Amygdala (tissue), 56 donors: Measurements from ENCODE around the gene ANTXRL.
"Not testable (repeated sequence)": the region's sequence is repeated elsewhere in the genome, so short reads cannot be mapped to it uniquely, and the experiment has no call there.

Experiments used
- DNase-seq, 56 donors: peaks; one replicate each; lab custom pipeline; 2025; lab: John Stamatoyannopoulos, UW

ANTXRL gene

DNA sequence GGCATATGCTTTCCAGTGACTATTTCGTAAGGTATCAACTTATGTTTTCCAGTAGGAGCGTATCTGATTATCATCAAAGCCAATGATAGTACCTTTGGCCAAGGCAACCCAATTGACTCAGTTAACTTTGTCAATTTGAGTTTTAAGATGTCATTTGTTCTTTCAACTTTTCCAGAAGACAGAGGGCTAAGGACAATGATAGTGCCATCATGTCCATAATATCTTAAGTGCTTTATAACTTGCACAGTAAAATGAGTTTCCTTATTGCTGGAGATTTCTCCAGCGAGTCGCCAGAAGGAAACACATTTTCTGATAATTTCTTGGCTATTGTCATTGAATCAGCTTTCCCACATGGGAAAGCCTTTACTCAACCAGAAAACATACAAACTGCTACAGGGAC is 35.0 kb downstream of the ANTXRL start:
- no peak for DNase-seq

DNA sequence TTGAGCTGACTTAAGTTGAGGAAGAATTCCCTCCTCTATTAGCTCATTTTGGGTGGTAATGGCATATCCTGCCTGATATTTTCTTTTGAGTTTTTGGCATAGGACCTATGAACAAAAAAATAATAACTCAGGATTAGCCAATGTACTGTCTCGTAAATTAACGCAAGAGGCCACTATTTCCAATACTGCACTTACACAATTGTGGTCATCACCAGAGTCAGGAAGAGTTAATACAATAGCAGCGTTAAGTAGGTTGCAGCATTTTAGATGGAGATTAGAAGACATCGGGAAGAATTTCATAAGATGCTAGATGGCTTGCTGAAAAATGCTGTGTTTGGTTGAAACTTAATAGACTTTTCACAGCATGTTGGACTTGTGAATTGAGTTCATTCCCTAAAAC is 36.4 kb downstream of the ANTXRL start:
- no peak for DNase-seq

DNA sequence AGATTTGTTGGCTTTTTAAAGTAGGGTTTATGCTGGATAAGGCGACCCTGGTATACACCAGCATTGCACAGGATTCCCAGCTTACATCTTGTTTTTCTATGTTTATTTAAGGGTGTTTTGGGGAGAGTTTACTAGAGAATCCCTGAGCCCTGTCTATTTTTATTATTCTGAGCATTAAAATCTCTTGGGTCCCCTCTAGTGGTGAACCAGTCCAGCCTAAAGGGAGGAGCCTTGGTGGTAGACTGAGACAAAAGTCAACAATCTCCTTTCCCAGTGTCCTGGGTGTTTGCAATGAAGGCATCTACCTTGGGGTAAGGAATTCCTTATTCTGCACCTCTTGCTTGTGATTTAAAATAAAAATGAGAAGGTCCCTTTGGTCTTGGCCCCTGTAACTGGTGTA is 38.2 kb downstream of the ANTXRL start:
- peak in 2 of 56 donors; percentile 18 to 19 for DNase-seq

DNA sequence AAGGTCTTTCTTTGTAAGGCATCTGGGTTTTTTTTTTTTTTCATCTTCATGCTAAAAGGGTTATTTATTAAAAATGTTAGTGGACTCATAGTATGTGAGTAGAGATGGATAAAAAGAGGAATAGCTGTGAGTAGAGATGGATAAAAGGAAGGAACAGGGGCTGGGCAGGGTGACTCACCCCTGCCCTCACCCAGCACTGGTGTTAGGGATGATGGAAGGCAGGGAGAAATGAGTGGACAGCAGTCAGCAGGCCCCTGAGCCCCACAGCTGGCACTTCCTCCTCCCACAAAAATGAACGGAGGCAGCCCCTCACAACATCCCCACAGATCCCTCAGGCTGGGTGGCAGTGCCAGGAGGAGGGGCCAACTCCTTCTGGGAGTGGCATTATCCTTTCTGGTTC is 39.3 kb downstream of the ANTXRL start:
- DNase-seq, result no peak

DNA sequence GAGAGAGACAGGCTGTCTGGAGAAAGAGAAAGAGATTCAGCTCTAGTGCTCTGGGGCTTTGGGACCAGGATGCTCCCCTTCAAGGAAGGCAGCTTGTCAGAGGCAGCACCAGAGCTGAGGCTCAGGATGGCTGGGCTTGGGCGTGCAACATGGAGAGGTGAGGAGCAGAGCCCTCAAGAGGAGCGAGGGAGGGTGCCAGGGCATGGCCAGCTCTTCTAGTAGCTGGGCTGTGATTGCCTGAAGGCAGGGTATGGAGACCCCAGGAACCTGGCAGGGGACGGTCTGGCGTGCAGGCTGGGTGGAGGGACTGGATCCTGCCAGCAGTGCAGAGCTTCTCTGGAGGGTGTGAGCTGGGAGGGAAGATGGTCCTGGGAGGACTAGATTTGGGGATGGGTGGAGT is 40.2 kb downstream of the ANTXRL start:
- no peak for DNase-seq

DNA sequence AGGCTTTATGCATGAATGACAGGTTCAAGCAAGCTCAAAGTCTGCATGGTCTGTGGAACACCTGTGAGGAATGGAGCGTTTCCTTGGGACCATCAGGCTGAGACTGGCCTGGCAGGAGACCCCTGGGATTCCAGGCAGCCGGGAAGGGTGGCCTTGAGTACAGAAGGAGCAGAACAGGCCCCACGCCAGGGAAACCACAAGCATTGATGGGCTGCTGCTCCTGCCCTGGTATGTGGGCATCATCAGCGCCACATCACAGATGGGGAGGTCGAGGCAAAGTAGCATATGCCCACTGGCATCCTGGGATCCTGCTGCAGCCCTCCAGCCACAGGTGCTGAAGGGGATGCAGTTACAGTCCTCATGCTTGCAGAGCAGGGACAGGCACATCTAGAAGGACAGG is 40.9 kb downstream of the ANTXRL start:
- DNase-seq, result no peak

DNA sequence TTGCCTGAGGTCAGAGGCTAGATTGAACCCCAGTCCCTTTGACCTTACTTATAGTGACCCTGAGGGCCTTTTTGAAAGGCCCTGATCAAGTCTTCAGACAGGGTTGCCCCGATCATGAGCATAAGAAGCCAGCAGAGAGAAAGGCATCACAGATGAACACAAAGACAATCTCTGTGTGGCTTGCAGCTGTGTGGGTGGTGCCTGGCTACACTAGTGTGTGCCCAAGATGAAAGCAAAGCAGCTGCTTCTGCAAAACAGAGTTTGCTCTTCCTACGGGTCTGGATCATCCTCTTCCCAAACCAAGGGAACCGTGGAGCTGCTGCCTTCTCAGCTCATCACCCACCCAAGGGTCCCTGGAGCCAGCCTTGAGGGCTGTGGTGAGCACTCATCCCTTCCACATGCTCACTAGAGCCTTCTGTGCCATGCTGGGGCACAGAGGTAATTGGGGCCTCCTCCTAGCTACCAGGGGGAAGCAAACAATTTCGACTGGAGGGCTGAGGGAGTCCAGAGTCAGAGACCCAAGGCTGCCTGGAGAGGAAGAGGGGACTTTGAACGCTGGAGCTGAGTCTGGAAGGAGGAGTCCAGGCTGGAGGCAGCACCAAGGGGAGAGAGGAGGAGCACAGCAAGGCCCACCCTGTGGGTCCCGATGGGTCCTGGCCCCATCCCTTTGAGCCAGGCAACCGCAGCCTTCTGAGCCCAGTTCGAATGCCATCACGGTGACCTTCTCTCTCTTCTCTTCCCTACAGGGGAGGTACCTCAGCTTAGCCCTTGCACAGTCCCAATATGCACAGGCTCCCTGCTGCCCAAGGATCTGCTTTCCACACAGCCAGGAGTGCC is 42.3 kb downstream of the ANTXRL start:
- DNase-seq, result peak in 47 of 56 donors; percentile 21 to 95 (median 64)

DNA sequence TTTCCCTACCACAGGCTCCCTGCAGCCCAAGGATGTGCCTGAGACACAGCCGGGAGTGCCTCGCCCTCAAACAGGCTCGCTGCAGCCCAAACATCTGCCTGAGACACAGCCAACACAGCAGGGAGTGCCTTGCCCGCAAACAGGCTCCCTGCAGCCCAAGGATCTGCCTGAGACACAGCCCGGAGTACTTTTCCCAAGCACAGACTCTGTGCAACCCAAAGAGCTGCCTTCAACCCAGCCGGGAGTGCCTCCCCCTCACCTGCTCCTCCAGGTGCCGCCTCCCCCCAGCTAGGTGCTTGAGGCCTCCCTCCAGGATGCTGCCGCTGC is 42.9 kb downstream of the ANTXRL start:
- peak in 1 of 56 donors; percentile 60 for DNase-seq

DNA sequence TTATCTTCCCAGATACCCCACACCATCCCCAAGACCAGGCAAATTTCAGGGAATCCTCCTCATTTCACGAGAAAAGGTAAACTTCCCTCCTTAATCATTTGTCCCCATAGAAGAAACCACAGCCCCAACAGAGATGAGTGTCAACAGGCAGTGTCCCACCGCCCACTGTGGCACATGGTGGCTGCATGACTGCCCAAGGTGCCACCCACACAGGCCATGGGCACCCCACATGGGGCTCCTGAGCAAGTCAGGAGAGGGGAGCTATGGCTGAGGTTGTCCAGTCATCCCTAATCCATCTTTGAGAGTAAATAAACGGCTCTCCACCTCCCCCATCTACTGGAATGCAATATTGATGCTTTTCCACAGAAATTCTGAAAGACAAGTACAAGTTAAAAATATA is 44.1 kb downstream of the ANTXRL start:
- DNase-seq, result no peak

DNA sequence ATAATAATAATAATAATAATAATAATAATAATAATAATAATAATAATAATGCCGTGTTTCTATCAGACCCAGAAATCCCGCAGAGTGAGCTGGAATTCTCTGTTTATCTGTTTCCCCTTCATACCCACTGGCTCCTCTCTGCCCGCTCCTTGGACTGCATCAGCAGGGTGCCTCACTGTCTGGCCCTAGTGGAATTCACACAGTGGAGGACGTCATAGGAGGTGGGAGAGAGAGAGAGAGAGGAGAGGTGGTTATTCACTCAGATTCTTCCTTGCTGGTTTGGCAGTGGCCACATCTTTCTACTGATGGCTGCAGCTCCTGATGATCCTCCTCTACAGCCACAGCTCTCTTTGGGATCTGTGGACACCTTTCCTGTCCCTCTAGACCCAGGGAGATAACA is 78.7 kb downstream of the ANTXRL start:
- DNase-seq, result not testable (repeated sequence)

DNA sequence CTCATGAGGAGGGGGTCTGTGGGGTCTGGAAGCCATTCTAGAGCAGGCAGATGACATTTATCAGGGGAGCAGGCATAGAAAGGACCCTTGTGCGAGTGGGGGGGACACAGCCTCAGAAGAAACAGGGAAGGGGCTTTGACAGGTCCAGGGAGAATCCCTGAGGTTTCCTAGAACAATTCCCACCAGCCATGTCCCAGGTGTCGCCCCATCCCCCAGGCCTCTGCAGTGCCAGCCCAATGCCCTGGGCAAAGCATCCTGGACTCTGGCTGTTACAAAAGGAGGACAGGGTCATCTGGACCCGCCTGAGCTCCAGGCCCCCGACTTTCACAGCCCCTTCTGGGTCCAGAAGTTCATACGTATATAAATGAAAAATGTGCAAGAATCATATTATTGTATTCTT is 80.4 kb downstream of the ANTXRL start:
- DNase-seq, result not testable (repeated sequence)

DNA sequence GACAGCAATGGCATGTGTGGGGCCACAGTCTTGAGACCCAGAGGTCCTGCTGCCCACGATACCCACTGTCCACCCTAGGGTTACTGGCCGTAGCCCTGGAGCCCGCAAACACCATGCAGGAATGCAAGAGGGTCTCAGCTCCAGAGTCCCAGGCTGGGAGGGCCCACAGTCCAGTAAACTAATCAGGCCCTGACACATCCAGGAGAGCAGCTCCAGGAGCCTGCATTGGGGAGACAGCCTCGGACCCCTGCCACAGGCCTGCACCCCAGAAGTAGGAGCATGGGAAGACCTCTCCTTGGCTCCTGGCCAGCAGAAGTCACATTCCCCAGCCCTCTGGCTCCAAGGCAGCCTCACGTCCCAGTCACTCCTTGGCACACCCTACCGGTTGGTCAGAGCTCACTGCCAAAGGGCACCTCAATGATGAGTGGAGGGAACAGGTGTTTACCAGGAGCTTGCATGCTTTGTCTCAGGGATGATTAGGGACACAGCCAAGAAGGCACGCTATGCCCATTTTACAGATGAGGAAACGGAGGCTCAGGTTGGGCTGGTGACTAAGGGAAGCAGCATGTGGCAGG is 81.0 kb downstream of the ANTXRL start:
- not testable (repeated sequence) for DNase-seq

DNA sequence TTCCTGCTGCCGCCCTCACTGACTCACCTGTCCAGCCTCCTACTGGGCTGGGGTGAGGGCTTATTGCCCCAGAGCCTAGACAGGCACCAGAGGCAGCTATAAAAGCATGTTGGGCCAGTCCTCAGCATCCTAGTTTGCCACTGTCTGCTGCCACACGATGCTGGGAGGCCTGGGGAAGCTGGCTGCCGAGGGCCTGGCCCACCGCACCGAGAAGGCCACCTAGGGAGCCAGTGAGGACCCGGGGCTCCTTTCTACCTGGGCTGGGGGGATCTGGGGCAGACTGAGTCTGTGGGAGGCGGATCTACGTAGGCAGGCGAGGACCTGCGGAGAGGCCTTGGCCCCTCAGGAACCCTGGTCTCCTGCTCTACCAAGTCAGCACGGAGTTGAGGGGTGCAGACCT is 82.2 kb downstream of the ANTXRL start:
- DNase-seq, result not testable (repeated sequence)

DNA sequence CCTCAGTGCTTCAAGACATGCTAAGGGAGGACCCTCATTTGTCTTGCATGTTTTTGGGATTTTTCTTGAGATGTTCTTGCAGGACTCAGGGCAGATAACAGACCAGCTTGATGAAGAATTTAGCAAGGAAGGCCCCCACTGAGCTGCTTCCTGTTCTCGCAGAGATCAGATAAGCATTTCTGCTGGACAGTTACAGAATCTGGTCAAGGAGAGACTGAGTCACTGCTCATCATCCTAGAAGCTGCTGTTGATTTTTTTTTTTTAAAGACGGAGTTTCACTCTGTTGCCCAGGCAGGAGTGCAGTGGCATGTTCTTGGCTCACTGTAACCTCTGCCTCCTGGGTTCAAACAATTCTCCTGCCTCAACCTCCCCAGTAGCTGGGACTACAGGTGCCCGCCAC is 87.6 kb downstream of the ANTXRL start:
- not testable (repeated sequence) for DNase-seq

DNA sequence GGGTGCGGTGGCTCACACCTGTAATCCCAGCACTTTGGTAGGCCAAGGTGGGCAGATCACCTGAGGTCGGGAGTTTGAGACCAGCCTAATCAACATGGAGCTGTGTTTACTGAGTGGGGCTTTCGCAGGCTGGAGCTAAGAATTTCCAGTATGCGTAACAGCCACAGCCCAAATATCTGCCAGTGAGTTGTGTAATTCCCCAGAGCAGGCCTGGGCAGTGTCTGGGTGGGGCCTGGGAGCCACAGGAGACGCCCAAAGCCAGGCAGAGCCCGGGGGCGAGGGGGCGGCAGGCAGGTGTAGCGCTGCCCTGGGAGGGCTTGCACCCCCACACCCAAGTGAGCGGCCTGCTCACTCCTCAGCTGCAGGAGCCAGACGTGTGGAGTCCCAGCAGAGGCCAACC is 88.6 kb downstream of the ANTXRL start, which contains the start of gene ANXA8L1:
ANXA8L1 (plus strand) TSS at position 371 of the 400 bp plus-strand sequence. CDS start 76 bp downstream, outside the sequence.
- not testable (repeated sequence) for DNase-seq

DNA sequence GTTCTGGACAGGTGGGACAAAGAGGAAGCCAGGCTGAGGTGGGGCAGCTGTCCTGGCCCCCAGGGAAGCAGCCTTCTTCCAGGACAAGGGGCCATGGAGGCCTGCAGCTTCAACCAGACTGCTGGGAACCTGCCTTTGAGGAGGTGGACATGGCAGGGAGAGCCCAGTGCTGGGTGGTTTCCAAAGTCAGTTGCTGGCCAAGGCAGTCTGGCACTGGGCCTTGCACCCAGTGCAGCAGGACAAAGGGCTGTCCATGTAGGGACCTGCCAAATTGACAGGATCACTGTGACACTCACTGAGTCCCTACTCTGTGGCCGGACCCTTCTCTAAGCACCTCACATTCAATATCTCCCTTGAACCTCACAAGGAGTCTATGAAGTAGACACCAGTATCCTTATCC is 90.2 kb downstream of the ANTXRL start:
- not testable (repeated sequence) for DNase-seq

DNA sequence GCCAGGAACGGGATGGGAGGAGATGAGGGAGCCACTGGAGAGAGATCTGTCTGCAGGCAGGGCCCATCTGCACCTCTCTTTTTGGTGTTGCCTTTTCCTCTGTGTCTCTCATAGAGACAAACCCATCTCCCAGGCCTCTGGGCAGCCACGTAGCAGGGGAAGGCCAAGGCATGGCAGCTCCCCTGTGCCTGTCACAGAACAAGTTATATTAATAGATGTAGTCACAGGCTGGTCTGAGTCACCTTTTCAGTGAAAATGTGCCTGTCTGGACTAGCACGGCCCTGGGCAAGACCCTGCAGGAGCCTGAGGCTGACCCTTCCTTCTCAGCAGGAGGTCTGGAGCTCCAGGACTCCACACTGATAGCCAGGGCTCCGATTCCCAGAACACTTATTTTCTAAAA is 90.9 kb downstream of the ANTXRL start:
- DNase-seq, result not testable (repeated sequence)

DNA sequence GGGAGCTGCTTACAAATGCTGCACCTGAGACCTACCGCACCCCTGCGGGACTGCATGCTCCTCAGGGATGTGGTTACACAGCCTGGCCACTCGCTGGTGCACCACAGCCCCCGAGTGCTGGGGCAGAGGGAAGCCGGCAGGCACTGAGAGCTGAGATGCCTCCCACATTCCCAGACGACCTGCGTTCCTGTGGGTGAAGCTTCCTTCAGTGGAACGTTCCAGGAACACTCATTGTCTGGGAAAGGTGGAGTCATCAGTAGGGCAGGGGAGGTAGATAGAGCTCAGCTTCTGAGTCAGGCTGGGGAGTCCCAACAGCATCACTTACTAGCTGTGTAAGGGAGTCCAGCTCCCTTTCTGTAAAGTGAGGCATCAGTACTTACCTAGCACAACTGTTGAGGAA is 91.3 kb downstream of the ANTXRL start:
- DNase-seq, result not testable (repeated sequence)

DNA sequence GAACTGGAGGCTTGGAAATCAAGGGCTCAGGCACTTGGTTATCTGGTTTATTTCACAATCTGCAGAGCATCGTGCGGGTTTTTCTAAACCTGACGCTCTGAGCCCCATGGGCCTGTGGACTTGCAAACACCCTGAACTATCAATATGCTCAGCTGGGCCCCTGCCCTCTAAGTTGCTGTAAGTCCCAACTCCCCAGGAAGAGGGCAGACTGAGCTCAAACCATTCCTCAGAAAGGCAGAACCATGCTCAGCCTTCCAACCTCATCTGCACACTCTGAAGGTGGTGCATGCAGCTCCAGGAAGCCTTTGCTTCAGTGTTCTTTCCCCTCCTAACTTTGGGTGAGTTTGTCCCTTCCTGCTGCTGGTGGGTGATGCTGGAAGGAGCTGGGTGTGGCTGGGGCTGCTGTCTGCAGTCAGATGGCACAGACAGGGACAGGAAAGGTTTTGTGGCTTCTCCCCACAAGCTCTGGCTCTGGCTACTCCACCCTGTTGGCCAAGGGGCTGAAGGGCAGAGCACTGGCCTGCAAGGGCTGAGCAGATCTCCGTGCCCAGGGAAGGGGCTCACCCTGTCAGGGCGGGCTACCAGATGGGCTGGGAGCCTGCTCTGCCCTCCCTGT is 92.5 kb downstream of the ANTXRL start:
- not testable (repeated sequence) for DNase-seq
